Muscle of leg (tissue), 11 donors: ENCODE measurements around the gene SDE2. TPM values are rescaled to one million over a fixed set of nuclear protein-coding genes. Genes with fewer than 3 reads are reported as not detected.

Source experiments
- DNase-seq: peaks from one replicate; pipeline ENCODE4 v3.0.0; 2013
- H3K27ac ChIP-seq: one replicate; pipeline ENCODE4 v1.5.1; 2013; ENCODE audit warnings: mild to moderate bottlenecking, low read length, control low read depth
- H3K27me3 ChIP-seq: one replicate; pipeline ENCODE4 v1.6.1; 2013; ENCODE audit warnings: low read length; ENCODE audit not compliant: control insufficient read depth, insufficient read depth
- H3K36me3 ChIP-seq: one replicate; pipeline ENCODE4 v1.6.1; 2013; ENCODE audit warnings: low read length; ENCODE audit not compliant: control insufficient read depth, insufficient read depth
- H3K4me1 ChIP-seq: one replicate; pipeline ENCODE4 v1.6.1; 2013; ENCODE audit warnings: low read length; ENCODE audit not compliant: control insufficient read depth, insufficient read depth
- H3K4me3 ChIP-seq: one replicate; pipeline ENCODE4 v1.5.1; 2013; ENCODE audit warnings: low read length, control low read depth
- H3K9me3 ChIP-seq: replicated peaks from 2 replicates; pipeline ENCODE4 v1.6.1; 2013; ENCODE audit warnings: low read depth, low read length; ENCODE audit not compliant: control insufficient read depth
- WGBS: methylation state at CpG from one replicate; pipeline ENCODE4 v1.1.5; 2013; ENCODE audit warnings: missing lambda C conversion rate; ENCODE audit not compliant: insufficient coverage; 5-methylcytosine and 5-hydroxymethylcytosine counted together
- polyA plus RNA-seq, 8 donors: library from polyadenylated mRNA; unstranded; fragments of 120-200 nt; gene quantifications; one replicate each; pipeline versions ENCODE4 v1.2.1 to v1.2.3, GENCODE V29; 2013; ENCODE audit warnings: inconsistent platforms in 1 of 8, low replicate concordance in 1 of 8; ENCODE audit not compliant: insufficient read length in 8 of 8, insufficient read depth in 1 of 8
- total RNA-seq: library from RNA; stranded (reverse); fragments of 120-200 nt; gene quantifications from one replicate; pipeline ENCODE4 v1.2.4, GENCODE V29; 2013

The SDE2 gene
- total and polyA plus RNA-seq, 9 donors, result 10.8 to 16.1 (median 13.8) TPM

GRCh38 chr1:225999912-226000337, 782 bp upstream of the SDE2 start:
- Histone ChIP-seq H3K27me3 (no peaks in the 10 kb centered on the region), H3K9me3 (no peaks in the 10 kb centered on the region), H3K4me1 (peaks cover 27% of the 10 kb centered on the region), H3K27ac (peak overlapping the region; percentile 99), H3K36me3 (peaks cover 2% of the 10 kb centered on the region), H3K4me3 (peak overlapping the region; percentile 96)
- 21% methylated on average over 2 of the region's 10 CpGs for WGBS
- no peak for DNase-seq

DNA sequence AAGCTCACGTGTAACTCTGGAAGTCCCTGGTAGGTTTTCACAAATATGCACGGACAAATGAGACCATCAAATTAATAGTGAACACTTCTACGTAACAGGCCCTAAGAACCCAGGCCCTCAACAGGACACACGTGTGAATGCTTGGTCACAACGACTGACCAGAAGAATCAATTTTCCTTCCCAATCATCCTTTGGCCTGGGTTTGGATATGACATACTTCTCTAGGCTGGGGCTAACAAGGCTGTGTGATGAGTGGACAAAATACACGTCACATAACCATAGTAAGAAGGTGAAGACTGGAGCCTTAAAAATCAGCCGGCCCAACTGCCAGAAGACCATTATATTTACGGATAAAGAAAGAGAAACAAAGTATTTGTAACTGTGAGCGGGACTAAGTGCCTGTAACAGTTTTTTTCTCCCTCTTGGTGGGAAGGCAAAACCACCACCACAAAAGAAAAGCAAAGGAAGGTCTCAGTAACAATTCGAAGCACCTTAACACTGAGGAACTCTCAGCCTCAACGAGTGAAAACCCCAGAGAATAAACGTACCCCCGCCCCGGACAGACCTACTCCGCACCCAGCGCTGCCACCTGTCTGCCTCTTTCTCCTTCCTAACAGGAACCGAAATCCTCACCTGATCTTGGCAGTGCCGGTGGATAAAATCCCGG, 450 bp downstream of the SDE2 start:
- H3K4me3 ChIP-seq, result peak overlapping the region; percentile 96
- peak overlapping the region; percentile 95 for H3K27ac ChIP-seq
- no peaks in the 10 kb centered on the region for H3K27me3 ChIP-seq
- 0% methylated on average over 10 of the region's 19 CpGs for WGBS
- H3K36me3 ChIP-seq, result peaks cover 11% of the 10 kb centered on the region
- H3K4me1 ChIP-seq, result peaks cover 27% of the 10 kb centered on the region
- no peaks in the 10 kb centered on the region for H3K9me3 ChIP-seq
- DNase-seq, result peak; percentile 64

- Histone ChIP-seq H3K27me3 (no peaks in the 10 kb centered on the region), H3K9me3 (no peaks in the 10 kb centered on the region), H3K4me3 (no peak overlapping the region), H3K36me3 (peaks cover 20% of the 10 kb centered on the region), H3K27ac (no peak overlapping the region), H3K4me1 (peaks cover 18% of the 10 kb centered on the region)
- DNase-seq, result no peak
- WGBS, result 68% methylated on average over 2 of the region's 5 CpGs
Measured at GRCh38 chr1:225996946-225997545, 2.1 kb downstream of the SDE2 start.

GRCh38 chr1:225995919-225996864, 3.0 kb downstream of the SDE2 start:
- 17% methylated on average over 1 of the region's 4 CpGs for WGBS
- DNase-seq, result no peak
- Histone ChIP-seq H3K27me3 (no peaks in the 10 kb centered on the region), H3K36me3 (peaks cover 28% of the 10 kb centered on the region), H3K27ac (no peak overlapping the region), H3K4me1 (peaks cover 16% of the 10 kb centered on the region), H3K9me3 (no peaks in the 10 kb centered on the region), H3K4me3 (no peak overlapping the region)

- no peaks in the 10 kb centered on the region for H3K4me1 ChIP-seq
- no peak overlapping the region for H3K4me3 ChIP-seq
- WGBS, result 100% methylated on average over 2 of the region's 5 CpGs
- H3K36me3 ChIP-seq, result peaks cover 48% of the 10 kb centered on the region
- DNase-seq, result no peak
- no peaks in the 10 kb centered on the region for H3K27me3 ChIP-seq
- H3K27ac ChIP-seq, result no peak overlapping the region
- H3K9me3 ChIP-seq, result no peaks in the 10 kb centered on the region
Measured at GRCh38 chr1:225990705-225991464, 8.3 kb downstream of the SDE2 start.

DNA sequence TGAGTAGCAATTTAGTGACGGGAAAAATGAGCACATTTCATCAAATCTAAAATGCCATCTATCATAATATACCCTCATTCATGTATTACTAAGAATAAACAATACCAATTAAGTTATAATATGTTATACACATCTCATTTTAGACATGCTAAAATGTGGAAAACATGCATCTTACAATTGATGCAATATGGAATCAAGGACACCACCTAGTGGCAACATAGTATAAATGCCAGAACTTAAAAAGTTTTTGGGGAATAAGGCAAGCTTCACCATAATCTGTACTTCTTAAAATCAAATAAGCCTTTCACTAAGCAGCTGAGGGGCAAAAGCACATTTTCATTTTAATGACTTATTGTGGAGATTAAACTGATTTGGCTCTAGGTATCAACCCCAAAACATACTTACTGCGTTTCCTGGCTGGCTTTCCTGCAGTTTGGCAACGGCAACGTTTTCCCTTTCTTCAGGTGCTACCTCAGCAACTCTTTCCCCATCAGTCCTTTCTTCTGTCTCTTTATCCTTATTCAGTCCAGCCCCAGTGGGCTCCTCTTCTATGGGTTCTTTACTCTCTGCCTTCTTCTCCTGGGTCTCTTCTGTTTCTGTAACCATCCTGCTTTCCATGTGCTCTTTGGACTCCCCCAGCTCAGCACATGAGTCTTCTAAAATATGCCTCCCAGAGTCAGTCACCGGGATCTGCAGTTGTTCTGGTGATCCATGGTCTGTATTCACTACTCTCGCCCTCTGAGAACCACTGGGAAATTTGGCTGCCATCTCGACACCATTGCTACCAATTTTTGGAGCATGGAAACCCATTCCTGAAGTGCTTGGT, 11.4 kb downstream of the SDE2 start:
- Histone ChIP-seq H3K27ac (no peak overlapping the region), H3K27me3 (no peaks in the 10 kb centered on the region), H3K4me3 (no peak overlapping the region), H3K9me3 (no peaks in the 10 kb centered on the region), H3K4me1 (no peaks in the 10 kb centered on the region), H3K36me3 (peaks cover 42% of the 10 kb centered on the region)
- DNase-seq, result peak; percentile 60
- WGBS, result 93% methylated on average over 4 of the region's 7 CpGs

- Histone ChIP-seq H3K36me3 (peaks cover 40% of the 10 kb centered on the region), H3K27ac (no peak overlapping the region)
- WGBS, result 100% methylated on average over 1 of the region's 3 CpGs
Measured at GRCh38 chr1:225981714-225982113, 17.4 kb downstream of the SDE2 start.

DNA sequence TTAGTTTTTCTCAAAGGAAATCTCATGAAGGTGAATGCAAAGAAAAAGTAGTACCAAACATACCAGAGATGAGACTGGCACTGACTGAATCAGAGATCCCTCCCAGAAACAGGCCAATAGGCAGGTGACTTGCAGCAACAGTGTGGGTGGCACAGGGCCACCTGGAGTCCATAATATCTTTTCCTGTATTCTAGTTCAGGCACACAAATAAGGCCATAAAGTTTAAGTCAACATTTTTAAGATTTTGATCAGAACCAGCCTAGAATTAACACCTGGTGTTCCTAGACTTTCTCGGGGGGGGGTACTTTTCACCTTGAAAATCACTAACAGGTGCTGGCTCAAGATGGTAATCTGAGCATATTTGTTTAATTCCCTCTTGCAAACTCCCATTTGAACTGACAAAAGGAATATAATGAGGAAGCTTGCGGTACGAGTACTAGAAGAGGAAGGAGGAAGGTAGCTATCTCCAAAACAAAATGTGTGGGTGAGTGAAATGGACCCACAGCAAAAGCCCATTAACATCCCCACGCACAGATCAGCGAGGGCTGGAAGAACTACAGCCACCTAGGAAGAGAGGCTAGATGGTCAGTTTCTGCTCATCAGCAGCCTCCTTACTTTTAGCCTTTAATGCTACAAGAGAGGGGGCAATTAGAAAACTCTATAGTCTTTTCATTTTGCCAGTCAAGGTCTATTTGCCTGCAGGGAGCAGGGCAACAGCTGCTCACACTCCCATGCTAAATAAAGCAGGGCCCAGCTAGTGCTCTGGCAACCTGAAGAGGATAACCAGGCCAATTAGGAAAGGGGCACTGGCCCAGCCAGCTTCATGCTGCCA, 18.9 kb downstream of the SDE2 start:
- H3K4me1 ChIP-seq, result peaks cover 6% of the 10 kb centered on the region
- H3K9me3 ChIP-seq, result peaks cover 8% of the 10 kb centered on the region
- no CpG with 5 or more reads among the region's 5 CpGs for WGBS
- no peaks in the 10 kb centered on the region for H3K27me3 ChIP-seq
- no peak overlapping the region for H3K4me3 ChIP-seq
- H3K36me3 ChIP-seq, result peaks cover 38% of the 10 kb centered on the region
- H3K27ac ChIP-seq, result no peak overlapping the region
- DNase-seq, result no peak

More at GRCh38 chr1:225981714-225982113, 17.4 kb downstream of the SDE2 start:
- DNase-seq, result no peak
- no peaks in the 10 kb centered on the region for H3K27me3 ChIP-seq
- H3K9me3 ChIP-seq, result peaks cover 8% of the 10 kb centered on the region
- peaks cover 6% of the 10 kb centered on the region for H3K4me1 ChIP-seq
- no peak overlapping the region for H3K4me3 ChIP-seq
